NCI-H2029 (cell line): ENCODE measurements around the gene C12orf54.
"Not testable (repeated sequence)": the region's sequence is repeated elsewhere in the genome, so short reads cannot be mapped to it uniquely, and the experiment has no call there.

ENCODE experiments used
- DNase-seq: peaks from one replicate; lab custom pipeline; 2025; lab: John Stamatoyannopoulos, UW

C12orf54 gene

DNA sequence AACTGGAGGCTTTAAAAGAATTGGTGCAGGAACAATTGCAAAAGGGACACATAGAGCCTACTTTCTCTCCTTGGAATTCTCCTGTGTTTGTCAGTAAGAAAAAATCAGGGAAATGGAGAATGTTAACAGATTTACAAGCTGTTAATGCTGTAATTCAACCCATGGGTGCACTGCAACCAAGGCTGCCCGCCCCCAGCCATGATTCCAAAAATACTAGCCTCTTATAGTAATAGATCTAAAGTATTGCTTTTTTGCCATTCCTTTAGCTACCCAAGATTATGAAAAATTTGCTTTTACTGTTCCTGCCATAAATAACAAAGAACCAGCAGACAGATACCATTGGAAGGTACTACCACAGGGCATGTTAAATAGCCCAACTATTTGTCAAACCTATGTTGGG is 27.8 kb downstream of the C12orf54 start:
- DNase-seq, result no peak

GRCh38 chr12:48512855-48513254 is 30.6 kb downstream of the C12orf54 start:
- DNase-seq, result no peak

DNA sequence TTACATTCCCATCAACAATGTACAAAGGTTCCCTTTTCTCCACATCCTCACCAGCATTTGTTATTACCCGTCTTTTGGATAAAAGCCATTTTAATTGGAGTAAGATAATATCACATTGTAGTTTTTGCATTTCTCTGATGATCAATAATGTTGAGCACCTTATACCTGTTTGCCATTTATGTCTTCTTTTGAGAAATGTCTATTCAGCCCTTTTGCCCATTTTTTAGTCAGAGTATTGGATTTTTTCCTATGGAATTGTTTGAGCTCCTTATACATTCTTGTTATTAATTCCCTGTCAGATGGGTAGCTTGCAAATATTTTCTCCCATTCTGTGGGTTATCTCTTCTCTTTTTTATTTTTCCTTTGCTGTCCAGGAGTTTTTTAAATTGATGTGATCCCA is 32.4 kb downstream of the C12orf54 start:
- no peak for DNase-seq

- not testable (repeated sequence) for DNase-seq
These were observed 38.1 kb downstream of the C12orf54 start for GRCh38 chr12:48520381-48520780.

- no peak for DNase-seq
These were observed 43.0 kb downstream of the C12orf54 start, which contains the start of gene OR8S1 for GRCh38 chr12:48525332-48525731. Gene OR8S1, plus strand, starts transcription at chr12:48525632. Its CDS starts 0 bp downstream, at chr12:48525632.

- DNase-seq, result no peak
These were observed 45.8 kb downstream of the C12orf54 start for GRCh38 chr12:48527891-48528670.

- DNase-seq, result no peak
These were observed 50.3 kb downstream of the C12orf54 start for GRCh38 chr12:48532601-48533000.

- DNase-seq, result no peak
These were observed 54.3 kb downstream of the C12orf54 start for GRCh38 chr12:48536602-48537001.

DNA sequence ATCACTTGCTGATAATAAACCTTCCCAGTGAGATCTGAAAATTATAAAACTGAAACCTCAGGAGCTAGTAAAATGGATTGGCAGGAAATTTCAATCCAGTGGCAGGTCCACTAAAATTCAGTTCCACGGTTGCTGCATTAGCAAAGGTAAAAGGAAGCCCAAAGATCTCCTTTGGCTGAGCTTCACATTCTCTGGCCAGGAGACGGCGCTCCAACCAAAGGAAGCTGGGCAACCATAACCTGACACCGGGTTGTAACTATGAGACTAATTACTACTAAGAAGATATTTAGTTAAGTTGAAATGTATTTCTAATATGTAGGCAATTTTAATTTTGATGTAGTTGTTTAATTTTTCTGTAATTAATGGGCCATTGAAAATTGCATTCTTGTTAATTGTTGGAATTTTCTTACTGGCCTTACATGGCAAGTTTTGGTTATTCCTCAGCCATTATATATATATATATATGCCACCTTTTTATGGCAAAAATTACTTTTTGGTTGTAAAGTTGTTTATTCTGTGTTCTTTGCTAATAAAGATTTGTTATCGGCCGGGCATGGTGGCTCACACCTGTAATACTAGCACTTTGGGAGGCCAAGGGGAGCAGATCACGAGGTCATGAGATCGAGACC is 60.1 kb downstream of the C12orf54 start:
- peak; percentile 17 for DNase-seq

DNA sequence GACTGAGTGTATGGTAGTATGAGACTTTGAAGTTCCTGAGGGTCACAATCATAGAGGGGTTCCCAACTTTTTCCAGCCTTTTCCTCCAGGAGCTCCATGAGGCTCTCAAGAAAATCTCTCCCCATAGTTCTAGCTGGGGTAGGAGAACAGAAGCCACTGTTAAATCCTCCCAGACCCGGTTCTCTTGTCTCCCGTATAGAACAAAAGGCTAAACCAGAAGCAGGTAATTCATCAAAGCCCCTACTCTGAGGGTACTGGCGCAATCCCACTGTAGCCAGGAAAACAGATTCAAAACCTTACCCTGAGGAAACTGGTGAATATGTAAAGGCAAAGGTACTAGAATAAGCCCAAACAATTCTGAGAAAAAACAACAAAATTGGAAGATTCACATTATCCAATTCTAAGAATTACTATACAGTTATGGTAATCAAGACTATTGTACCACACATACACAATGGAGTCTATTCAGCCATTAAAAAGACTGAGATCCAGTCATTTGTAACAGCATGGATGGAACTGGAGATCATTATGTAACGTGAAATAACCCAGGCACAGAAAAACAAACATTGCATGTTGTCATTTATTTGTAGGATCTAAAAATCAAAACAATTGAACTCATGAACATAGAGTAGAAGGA is 63.7 kb downstream of the C12orf54 start:
- no peak for DNase-seq
